Brain microvascular endothelial cell (primary cell): ENCODE results near the gene DNAJC17.

ENCODE experiments used
- DNase-seq: peaks from one replicate; pipeline ENCODE4 v3.0.0-alpha.2; 2020
- H3K27ac ChIP-seq: fragments of 250-450 bp; sonication (Bioruptor Pico); 2 replicates; pipeline ENCODE4 v1.5.1; 2020; ENCODE audit warnings: mild to moderate bottlenecking, moderate library complexity
- H3K27me3 ChIP-seq: fragments of 250-450 bp; sonication (Bioruptor Pico); replicated peaks from 2 replicates; pipeline ENCODE4 v1.5.1; 2020; ENCODE audit warnings: mild to moderate bottlenecking
- H3K36me3 ChIP-seq: fragments of 250-450 bp; sonication (Bioruptor Pico); replicated peaks from 2 replicates; pipeline ENCODE4 v1.5.1; 2020; ENCODE audit warnings: mild to moderate bottlenecking
- H3K4me3 ChIP-seq: 2 replicates; pipeline ENCODE4 v1.5.1; 2011; ENCODE audit warnings: low read depth, mild to moderate bottlenecking, control low read depth, low read length, moderate library complexity
- CTCF ChIP-seq: IDR thresholded peaks from 2 replicates; pipeline ENCODE4 v1.5.1; 2011; ENCODE audit warnings: low read depth, mild to moderate bottlenecking, moderate library complexity, low read length, control low read depth, inconsistent platforms; ENCODE audit errors: missing control alignments
- in situ Hi-C: cut with HindIII; loops from 2 replicates; pipeline ENCODE4 v1.10.0; 2017; ENCODE audit warnings: low sequenced_read_pairs, low pct_ligation_motif_present

The DNAJC17 gene

GRCh38 chr15:40749151-40749630, 58.1 kb downstream of the DNAJC17 start:
- Histone ChIP-seq H3K4me3 (no peak overlapping the region), H3K27ac (no peak overlapping the region), H3K27me3 (no peaks in the 10 kb centered on the region), H3K36me3 (peaks cover 10% of the 10 kb centered on the region)
- TF ChIP-seq CTCF: no peak
- DNase-seq: no peak
- in situ Hi-C loops: no loop called here

GRCh38 chr15:40747685-40748631, 59.3 kb downstream of the DNAJC17 start:
- in situ Hi-C loops: no loop called here
- DNase-seq: no peak
- Histone ChIP-seq H3K4me3 (no peak overlapping the region), H3K36me3 (peaks cover 17% of the 10 kb centered on the region), H3K27me3 (no peaks in the 10 kb centered on the region), H3K27ac (no peak overlapping the region)
- TF ChIP-seq CTCF: no peak

- no peak for TF ChIP-seq CTCF
- Histone ChIP-seq H3K27me3 (no peaks in the 10 kb centered on the region), H3K27ac (no peak overlapping the region), H3K4me3 (no peak overlapping the region), H3K36me3 (peaks cover 17% of the 10 kb centered on the region)
- in situ Hi-C loops: no loop called here
- no peak for DNase-seq
Measured at GRCh38 chr15:40746916-40747418, 60.3 kb downstream of the DNAJC17 start.

GRCh38 chr15:40744815-40745152, 62.5 kb downstream of the DNAJC17 start:
- no peak overlapping the region for H3K27ac ChIP-seq
- no peak for TF ChIP-seq CTCF
- DNase-seq: no peak
- no peaks in the 10 kb centered on the region for H3K27me3 ChIP-seq
- no peak overlapping the region for H3K4me3 ChIP-seq
- peaks cover 23% of the 10 kb centered on the region for H3K36me3 ChIP-seq
- in situ Hi-C loops: no loop called here

- Histone ChIP-seq H3K4me3 (no peak overlapping the region), H3K27me3 (no peaks in the 10 kb centered on the region), H3K36me3 (peaks cover 30% of the 10 kb centered on the region), H3K27ac (peak overlapping the region; percentile 5)
- TF ChIP-seq CTCF: peak; percentile 46
- in situ Hi-C loops: no loop called here
- peak; percentile 68 for DNase-seq
Measured at GRCh38 chr15:40743921-40744814, 63.1 kb downstream of the DNAJC17 start.
